Dermis microvascular lymphatic vessel endothelial cell (primary cell): ENCODE measurements around the gene UAP1L1. TPM values are rescaled to one million over a fixed set of nuclear protein-coding genes. Genes with fewer than 3 reads are reported as not detected.

Experiments used
- DNase-seq, 2 donors: peaks; one replicate each; pipeline versions ENCODE4 v3.0.0 to v3.0.0-alpha.2; 2010; ENCODE audit warnings: low read depth in 2 of 2
- total RNA-seq: library from RNA; depleted of rRNA; stranded (reverse); fragments of >200 nt; gene quantifications from 2 replicates; pipeline ENCODE4 v1.2.1, GENCODE V29; 2014

UAP1L1 gene
- total RNA-seq, 1 donor from 2014 or later, result 12.8 TPM

- DNase-seq, result no peak
Measured at GRCh38 chr9:137130176-137130755, 52.9 kb downstream of the UAP1L1 start.

Other genes starting within 250 kb of the UAP1L1 start
- 0.51 and 0.89 TPM in 2 replicates for gene AJM1, start 235.0 kb upstream of the UAP1L1 start, total RNA-seq
- gene PHPT1, start 228.1 kb upstream of the UAP1L1 start, total RNA-seq, result 207 and 242 TPM in 2 replicates
- gene MAMDC4, start 225.2 kb upstream of the UAP1L1 start, total RNA-seq, result 0.64 and 1.1 TPM in 2 replicates
- 236 and 240 TPM in 2 replicates for gene EDF1, start 211.2 kb upstream of the UAP1L1 start, total RNA-seq
- 13.0 and 21.9 TPM in 2 replicates for gene TRAF2, start 191.0 kb upstream of the UAP1L1 start, total RNA-seq
- gene FBXW5, start 132.8 kb upstream of the UAP1L1 start, total RNA-seq, result 130 and 218 TPM in 2 replicates
- 0.51 and 0.77 TPM in 2 replicates for gene C8G, start 132.3 kb upstream of the UAP1L1 start, total RNA-seq
- not detected in 2 replicates for gene LCN12, start 125.2 kb upstream of the UAP1L1 start, total RNA-seq
- 0.13 and 0.25 TPM in 2 replicates for gene PTGDS, start 100.0 kb upstream of the UAP1L1 start, total RNA-seq
- gene LCNL1, start 94.5 kb upstream of the UAP1L1 start, total RNA-seq, result not detected in 2 replicates
- gene PAXX, start 85.1 kb upstream of the UAP1L1 start, total RNA-seq, result 6.7 and 8.5 TPM in 2 replicates
- not detected in 2 replicates for gene CLIC3, start 80.9 kb upstream of the UAP1L1 start, total RNA-seq
- gene ABCA2, start 49.3 kb upstream of the UAP1L1 start, total RNA-seq, result 4.5 and 9.9 TPM in 2 replicates
- not detected in 2 replicates for gene FUT7, start 45.4 kb upstream of the UAP1L1 start, total RNA-seq
- 10.0 and 14.4 TPM in 2 replicates for gene NPDC1, start 31.3 kb upstream of the UAP1L1 start, total RNA-seq
- gene ENTPD2, start 23.5 kb upstream of the UAP1L1 start, total RNA-seq, result not detected in 2 replicates
- gene SAPCD2, start 7.0 kb upstream of the UAP1L1 start, total RNA-seq, result 5.1 and 10.3 TPM in 2 replicates
- gene MAN1B1, start 9.5 kb downstream of the UAP1L1 start, total RNA-seq, result 42.7 and 56.8 TPM in 2 replicates
- 66.8 and 112 TPM in 2 replicates for gene DPP7, start 37.2 kb downstream of the UAP1L1 start, total RNA-seq
- 0.13 TPM in 1 of 2 replicates, not detected in the other for gene GRIN1, start 61.6 kb downstream of the UAP1L1 start, total RNA-seq
- 0.13 TPM in 1 of 2 replicates, not detected in the other for gene LRRC26, start 92.5 kb downstream of the UAP1L1 start, total RNA-seq
- not detected in 2 replicates for gene TMEM210, start 94.5 kb downstream of the UAP1L1 start, total RNA-seq
- gene ANAPC2, start 111.0 kb downstream of the UAP1L1 start, total RNA-seq, result 15.1 and 22.1 TPM in 2 replicates
- gene SSNA1, start 111.2 kb downstream of the UAP1L1 start, total RNA-seq, result 90.5 and 93.1 TPM in 2 replicates
- gene TPRN, start 123.2 kb downstream of the UAP1L1 start, total RNA-seq, result 3.3 and 4.4 TPM in 2 replicates
- 19.8 and 25.7 TPM in 2 replicates for gene TMEM203, start 128.1 kb downstream of the UAP1L1 start, total RNA-seq
- gene NDOR1, start 128.2 kb downstream of the UAP1L1 start, total RNA-seq, result 2.4 and 3.2 TPM in 2 replicates
- under 0.01 and 0.13 TPM in 2 replicates for gene RNF208, start 144.7 kb downstream of the UAP1L1 start, total RNA-seq
- 0.13 and 0.25 TPM in 2 replicates for gene CYSRT1, start 147.7 kb downstream of the UAP1L1 start, total RNA-seq
- gene RNF224, start 150.0 kb downstream of the UAP1L1 start, total RNA-seq, result under 0.01 TPM in 1 of 2 replicates, not detected in the other
- not detected in 2 replicates for gene SLC34A3, start 153.4 kb downstream of the UAP1L1 start, total RNA-seq
- gene TUBB4B, start 163.8 kb downstream of the UAP1L1 start, total RNA-seq, result 127 and 144 TPM in 2 replicates
- gene STPG3, start 173.8 kb downstream of the UAP1L1 start, total RNA-seq, result not detected in 2 replicates
- 55.4 and 56.7 TPM in 2 replicates for gene NELFB, start 177.8 kb downstream of the UAP1L1 start, total RNA-seq
- gene TOR4A, start 200.2 kb downstream of the UAP1L1 start, total RNA-seq, result 23.5 and 31.4 TPM in 2 replicates
- 36.6 and 52.0 TPM in 2 replicates for gene NRARP, start 224.8 kb downstream of the UAP1L1 start, total RNA-seq